Activated CD4-positive, alpha-beta T cell treated with anti-CD3 and anti-CD28 coated beads for 4 hours (primary cell): ENCODE measurements around the gene TMEM108.

Experiments
- DNase-seq, 2 donors: peaks; one replicate each; pipeline ENCODE4 v3.0.0-alpha.2; 2020

The TMEM108 gene

GRCh38 chr3:133123636-133124035 lies 85.4 kb downstream of the TMEM108 start:
- DNase-seq, result no peak

- no peak for DNase-seq
Measured at GRCh38 chr3:133124511-133124910, 86.3 kb downstream of the TMEM108 start.

- DNase-seq, result no peak
Measured at GRCh38 chr3:133125171-133125570, 87.0 kb downstream of the TMEM108 start.

- DNase-seq, result no peak
Measured at GRCh38 chr3:133125802-133126201, 87.6 kb downstream of the TMEM108 start.

GRCh38 chr3:133127381-133127780 lies 89.2 kb downstream of the TMEM108 start:
- no peak for DNase-seq

- no peak for DNase-seq
Measured at GRCh38 chr3:133130168-133130567, 92.0 kb downstream of the TMEM108 start.

GRCh38 chr3:133135306-133135705 lies 97.1 kb downstream of the TMEM108 start:
- DNase-seq, result no peak

GRCh38 chr3:133136114-133137041 lies 98.2 kb downstream of the TMEM108 start:
- no peak for DNase-seq

- DNase-seq, result no peak
Measured at GRCh38 chr3:133137042-133137996, 99.1 kb downstream of the TMEM108 start.

- DNase-seq, result no peak
Measured at GRCh38 chr3:133138017-133138416, 99.8 kb downstream of the TMEM108 start.

GRCh38 chr3:133152056-133152455 lies 113.9 kb downstream of the TMEM108 start:
- no peak for DNase-seq

GRCh38 chr3:133152681-133153220 lies 114.6 kb downstream of the TMEM108 start:
- no peak for DNase-seq

- no peak for DNase-seq
Measured at GRCh38 chr3:133153382-133153781, 115.2 kb downstream of the TMEM108 start.

- DNase-seq, result no peak
Measured at GRCh38 chr3:133157716-133158115, 119.5 kb downstream of the TMEM108 start.

GRCh38 chr3:133158686-133159085 lies 120.5 kb downstream of the TMEM108 start:
- no peak for DNase-seq

- no peak for DNase-seq
Measured at GRCh38 chr3:133159498-133160475, 121.6 kb downstream of the TMEM108 start.

GRCh38 chr3:133161656-133162055 lies 123.5 kb downstream of the TMEM108 start:
- no peak for DNase-seq

- no peak for DNase-seq
Measured at GRCh38 chr3:133162265-133162664, 124.1 kb downstream of the TMEM108 start.

GRCh38 chr3:133162670-133163305 lies 124.6 kb downstream of the TMEM108 start:
- DNase-seq, result no peak

GRCh38 chr3:133167340-133168024 lies 129.3 kb downstream of the TMEM108 start:
- no peak for DNase-seq

GRCh38 chr3:133168025-133168401 lies 129.8 kb downstream of the TMEM108 start:
- no peak for DNase-seq
